Measurements from ENCODE around the gene RCVRN. TPM values are rescaled to one million over a fixed set of nuclear protein-coding genes. Genes with fewer than 3 reads are reported as not detected.

The RCVRN gene
- total and polyA plus RNA-seq, 2 of the 8 experiments (the other 6 are each of a cell fraction or from before 2014, with no cell fraction given), result not detected

GRCh38 chr17:9943343-9943742 is 38.3 kb upstream of the RCVRN start:
- Histone ChIP-seq H2BK120ac (replicated peaks; ENCODE audit: low read depth, low read length) (no peak overlapping the region), H4K8ac (ENCODE audit: extremely low read depth, insufficient read depth, low read length) (no peak overlapping the region), H3K27me3 (replicated peaks in 1 of 4; ENCODE audit: control insufficient read depth in 3 of 4, extremely low read depth in 1 of 4, insufficient read depth in 3 of 4, low read length in 3 of 4) (no peaks in the 10 kb centered on the region), H2BK12ac (ENCODE audit: low read depth, low read length) (no peak overlapping the region), H3K56ac (replicated peaks; ENCODE audit: insufficient read length, low read depth, low read length) (no peak overlapping the region), H3K14ac (ENCODE audit: insufficient read length) (no peak overlapping the region), H3K4me1 (replicated peaks in 1 of 4; ENCODE audit: control insufficient read depth in 3 of 4, insufficient read depth in 4 of 4, low read length in 3 of 4) (no peaks in the 10 kb centered on the region), H3K4me2 (ENCODE audit: insufficient read depth in 1 of 2, low read depth in 2 of 2, low read length in 2 of 2) (no peak overlapping the region), H2BK15ac (ENCODE audit: low read length) (no peak overlapping the region), H4K5ac (ENCODE audit: insufficient read length, low read depth, low read length) (no peak overlapping the region), H3K4me3 (ENCODE audit: extremely low read depth in 1 of 4, insufficient read depth in 2 of 4, low read depth in 3 of 4, low read length in 4 of 4) (no peak overlapping the region), H3K79me1 (ENCODE audit: low read depth, low read length) (no peaks in the 10 kb centered on the region), H3K9ac (replicated peaks in 1 of 4; ENCODE audit: extremely low read depth in 1 of 4, low read depth in 3 of 4, low read length in 3 of 4) (no peak overlapping the region), H3K36me3 (ENCODE audit: control insufficient read depth in 2 of 4, insufficient read depth in 4 of 4, low read length in 3 of 4) (no peaks in the 10 kb centered on the region), H2AFZ (ENCODE audit: low read length) (no peak overlapping the region), H3K4ac (replicated peaks; ENCODE audit: insufficient read length, low read depth, low read length) (no peak overlapping the region), H4K20me1 (replicated peaks in 1 of 2; ENCODE audit: control insufficient read depth in 1 of 2, insufficient read depth in 2 of 2, low read length in 2 of 2) (peaks cover 0 to 2% of the 10 kb centered on the region in 2 experiments), H3K18ac (ENCODE audit: extremely low read depth, low read length) (no peak overlapping the region), H3K23me2 (ENCODE audit: low read depth, low read length) (0 out of 2 replicates have a peak, but pooled peaks cover 2% of the 10 kb centered on the region), H3K9me3 (ENCODE audit: insufficient read depth in 2 of 2, low read depth in 1 of 2, low read length in 1 of 2) (peaks cover 0 to 3% of the 10 kb centered on the region in 2 experiments; a peak in 2 of 4 replicates), H2BK20ac (ENCODE audit: low read length) (no peak overlapping the region), H3K27ac (ENCODE audit: low read depth, low read length) (no peak overlapping the region), H2BK5ac (ENCODE audit: low read depth, low read length) (no peak overlapping the region), H2AK5ac (ENCODE audit: low read depth, low read length) (no peak overlapping the region), H3K79me2 (ENCODE audit: control insufficient read depth in 1 of 2, insufficient read depth in 2 of 2, low read length in 2 of 2) (no peaks in the 10 kb centered on the region), H3K23ac (ENCODE audit: insufficient read length) (no peak overlapping the region), H4K91ac (replicated peaks; ENCODE audit: insufficient read length, low read length) (no peak overlapping the region)
- FAIRE-seq (no peak), DNase-seq (ENCODE audit: low read depth in 1 of 2, low spot score in 2 of 2) (no peak)
- WGBS, 2 experiments (ENCODE audit: extremely low coverage in 1 of 2, insufficient coverage in 1 of 2, insufficient read length in 1 of 2, insufficient replicate concordance in 2 of 2, low coverage in 1 of 2, low lambda C conversion rate in 2 of 2, missing lambda C conversion rate in 1 of 2), result 89% methylated on average over 9 of the region's 9 CpGs; no CpG with 5 or more reads in 1 of the 2 experiments
- ChIA-PET POLR2A (ENCODE audit: partially characterized antibody) (no interaction called here), CTCF (ENCODE audit: partially characterized antibody) (interaction anchor here (0.7 to 7.6 kb wide), 3 partner anchors 15 to 38 kb away, joined by 3 to 75 read pairs (median 6); partner anchors contain the start of gene RCVRN)
- no peak for TF ChIP-seq EP300 (IDR thresholded peaks at IDR 0.05; ENCODE audit: borderline replicate concordance in 1 of 2, low read depth in 2 of 2, low read length in 2 of 2)
- no peak for TF ChIP-seq POU5F1 (IDR thresholded peaks at IDR 0.05; ENCODE audit: low read depth, low read length)

Data from H1 (cell line).